K562 (cell line): ENCODE measurements around the gene SLC6A9. TPM values are rescaled to one million over a fixed set of nuclear protein-coding genes. Genes with fewer than 3 reads are reported as not detected.
A peak's percentile ranks its signal among the peaks of the same experiment; 100 is the strongest.

Experiments used
- CBX3 ChIP-seq, 2 experiments: IDR thresholded peaks; 1 replicate in 1 of 2; 2 replicates in 1 of 2; pipeline ENCODE4 v1.6.1; 2012; ENCODE audit warnings: inconsistent platforms in 2 of 2, low read length in 2 of 2, borderline replicate concordance in 1 of 2, control low read depth in 1 of 2
- CHD4 ChIP-seq: fragments of 200-600 bp; sonication (generic); IDR thresholded peaks from 3 replicates; pipeline ENCODE4 v1.6.1; 2012; ENCODE audit warnings: low read depth, mild to moderate bottlenecking, mixed read lengths, low read length, inconsistent platforms; ENCODE audit not compliant: insufficient read depth, insufficient replicate concordance, poor library complexity, severe bottlenecking
- CXXC5 ChIP-seq: fragments of 250-450 bp; sonication (Bioruptor Pico); IDR thresholded peaks from 2 replicates; pipeline ENCODE4 v1.8.0; 2022; ENCODE audit warnings: inconsistent platforms, mild to moderate bottlenecking, moderate library complexity
- HDAC6 ChIP-seq: IDR thresholded peaks from 2 replicates; pipeline ENCODE4 v1.6.1; 2012; ENCODE audit warnings: low read depth, mild to moderate bottlenecking, control low read depth, inconsistent platforms, low read length, moderate library complexity
- HIVEP1 ChIP-seq: fragments of 250-450 bp; sonication (Bioruptor Pico); IDR thresholded peaks from 2 replicates; pipeline ENCODE4 v1.4.0; 2020; ENCODE audit warnings: mild to moderate bottlenecking
- HSF4 ChIP-seq: fragments of 250-450 bp; sonication (Bioruptor Pico); IDR thresholded peaks from 2 replicates; pipeline ENCODE4 v2.1.2; 2022; ENCODE audit warnings: mild to moderate bottlenecking, moderate library complexity, borderline replicate concordance
- KDM4B ChIP-seq, 2 experiments: fragments of 450-650 bp in 1 of 2; sonication (generic) in 1 of 2; IDR thresholded peaks; 2 replicates each; pipeline ENCODE4 v1.6.1; 2016 to 2017; ENCODE audit warnings: borderline replicate concordance in 2 of 2, antibody characterized with exemption in 1 of 2, low read depth in 1 of 2, mild to moderate bottlenecking in 1 of 2
- NR2F6 ChIP-seq: fragments of 450-650 bp; formaldehyde crosslinking; IDR thresholded peaks from 2 replicates; pipeline ENCODE4 v1.4.0; 2020; ENCODE audit warnings: mild to moderate bottlenecking
- PHF20 ChIP-seq: fragments of 450-650 bp; IDR thresholded peaks from 2 replicates; pipeline ENCODE4 v1.6.1; 2018; ENCODE audit not compliant: partially characterized antibody
- POLR3A ChIP-seq: IDR thresholded peaks from 2 replicates; pipeline ENCODE4 v1.6.1; 2011; ENCODE audit warnings: borderline replicate concordance, mild to moderate bottlenecking, moderate library complexity; ENCODE audit not compliant: insufficient read length, insufficient read depth; ENCODE audit errors: extremely low read depth
- PTTG1 ChIP-seq: fragments of 450-650 bp; IDR thresholded peaks from 2 replicates; pipeline ENCODE4 v1.6.1; 2016; ENCODE audit warnings: low read depth, mild to moderate bottlenecking, missing genetic modification characterization, missing compliant biosample characterization
- SPI1 ChIP-seq: IDR thresholded peaks from 2 replicates; pipeline ENCODE4 v1.6.1; 2011; ENCODE audit warnings: low read depth, low read length, control low read depth, borderline replicate concordance
- TEAD2 ChIP-seq: fragments of 450-650 bp; IDR thresholded peaks from 2 replicates; pipeline ENCODE4 v1.6.1; 2016; ENCODE audit warnings: missing genetic modification characterization, control low read depth, missing compliant biosample characterization
- TRIM24 ChIP-seq, 2 experiments: fragments of 450-650 bp; IDR thresholded peaks; 2 replicates each; pipeline ENCODE4 v1.6.1; 2016
- ZKSCAN1 ChIP-seq: fragments of 150-350 bp; IDR thresholded peaks from 2 replicates; pipeline ENCODE4 v1.6.1; 2016; ENCODE audit warnings: low read depth, low read length
- ZNF165 ChIP-seq: fragments of 250-450 bp; sonication (Bioruptor Pico); IDR thresholded peaks from 2 replicates; pipeline ENCODE4 v1.4.0; 2020; ENCODE audit warnings: borderline replicate concordance
- ZNF766 ChIP-seq: fragments of 200-800 bp; sonication (Bioruptor generic); conservative IDR thresholded peaks from 2 replicates; pipeline ENCODE4 v1.6.1; 2016; ENCODE audit warnings: missing genetic modification characterization, missing compliant biosample characterization
- polyA plus RNA-seq, 8 experiments: library from polyadenylated mRNA; depleted of rRNA in 4 of 8; stranded (reverse) in 5 of 8; unstranded in 3 of 8; fragments of >200 nt; fragmentation: Nextera tagmentation in 2 of 8; fragmentation: Illumina TruSeq in 1 of 8; extraction: Ambion mirVana in 2 of 8; extraction: Trizol in 1 of 8; gene quantifications; 2 replicates each; pipeline versions ENCODE4 v1.2.1 to v1.2.3, GENCODE V29; 2011 to 2014; ENCODE audit warnings: inconsistent platforms in 1 of 8, missing spikeins in 1 of 8
- total RNA-seq, 7 experiments: library from RNA; depleted of rRNA in 6 of 7; stranded (reverse); fragments of >200 nt in 6 of 7; fragmentation: Illumina TruSeq in 2 of 7; extraction: Trizol in 2 of 7; gene quantifications; 2 replicates each; pipeline versions ENCODE4 v1.2.1 to v1.2.3, GENCODE V29; 2011 to 2021; ENCODE audit warnings: low replicate concordance in 1 of 7
- TF ChIP-seq, protein P1 (sequence below), 2 experiments: fragments of 450-650 bp; IDR thresholded peaks; 2 replicates each; pipeline ENCODE4 v1.6.1; 2018; ENCODE audit warnings: mild to moderate bottlenecking in 2 of 2, low read depth in 1 of 2; ENCODE audit not compliant: partially characterized antibody in 2 of 2
- TF ChIP-seq, protein P2 (sequence below): sonication (generic); formaldehyde crosslinking; IDR thresholded peaks from 2 replicates; pipeline ENCODE4 v1.8.1; 2023; ENCODE audit warnings: missing genetic modification reagents, mild to moderate bottlenecking, borderline replicate concordance

The SLC6A9 gene
- total and polyA plus RNA-seq, 9 of the 15 experiments (the other 6 are each of a cell fraction or from before 2014, with no cell fraction given), result 0.17 to 18.7 (median 2.9) TPM

DNA sequence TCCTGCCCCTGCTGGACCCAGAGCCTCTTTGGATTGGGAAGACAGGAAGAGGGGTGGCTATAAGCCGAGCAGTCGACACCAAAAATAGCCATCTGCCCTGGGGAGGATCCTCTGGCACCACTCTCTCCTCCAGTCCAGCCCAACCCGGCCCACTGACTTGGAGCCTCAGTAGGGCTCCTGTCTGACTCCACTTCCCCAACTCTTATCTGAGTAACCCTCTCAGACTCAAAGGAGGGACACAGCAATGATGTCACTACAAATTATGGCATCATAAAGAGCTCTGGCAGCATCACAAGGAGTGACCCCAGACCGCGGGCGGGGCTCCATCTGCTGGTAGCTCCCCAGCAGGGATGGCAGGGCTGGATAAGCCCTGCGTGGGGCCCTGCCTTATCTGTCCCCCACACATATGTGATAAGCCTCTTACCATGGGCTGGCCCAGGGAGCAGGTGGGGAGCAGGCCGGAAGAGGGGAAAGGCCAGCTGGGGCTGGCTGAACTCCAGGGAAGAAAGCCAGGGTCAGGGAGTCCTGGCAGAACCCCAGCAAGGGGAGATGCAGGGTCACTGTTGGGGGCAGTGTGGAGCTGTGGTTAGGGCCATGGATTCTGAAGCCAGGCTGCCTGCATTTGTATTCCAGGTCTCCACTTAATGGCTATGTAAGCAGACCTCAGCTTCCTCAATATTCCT, 4.6 kb upstream of the SLC6A9 start (continued):
- TF ChIP-seq, protein P1, sequence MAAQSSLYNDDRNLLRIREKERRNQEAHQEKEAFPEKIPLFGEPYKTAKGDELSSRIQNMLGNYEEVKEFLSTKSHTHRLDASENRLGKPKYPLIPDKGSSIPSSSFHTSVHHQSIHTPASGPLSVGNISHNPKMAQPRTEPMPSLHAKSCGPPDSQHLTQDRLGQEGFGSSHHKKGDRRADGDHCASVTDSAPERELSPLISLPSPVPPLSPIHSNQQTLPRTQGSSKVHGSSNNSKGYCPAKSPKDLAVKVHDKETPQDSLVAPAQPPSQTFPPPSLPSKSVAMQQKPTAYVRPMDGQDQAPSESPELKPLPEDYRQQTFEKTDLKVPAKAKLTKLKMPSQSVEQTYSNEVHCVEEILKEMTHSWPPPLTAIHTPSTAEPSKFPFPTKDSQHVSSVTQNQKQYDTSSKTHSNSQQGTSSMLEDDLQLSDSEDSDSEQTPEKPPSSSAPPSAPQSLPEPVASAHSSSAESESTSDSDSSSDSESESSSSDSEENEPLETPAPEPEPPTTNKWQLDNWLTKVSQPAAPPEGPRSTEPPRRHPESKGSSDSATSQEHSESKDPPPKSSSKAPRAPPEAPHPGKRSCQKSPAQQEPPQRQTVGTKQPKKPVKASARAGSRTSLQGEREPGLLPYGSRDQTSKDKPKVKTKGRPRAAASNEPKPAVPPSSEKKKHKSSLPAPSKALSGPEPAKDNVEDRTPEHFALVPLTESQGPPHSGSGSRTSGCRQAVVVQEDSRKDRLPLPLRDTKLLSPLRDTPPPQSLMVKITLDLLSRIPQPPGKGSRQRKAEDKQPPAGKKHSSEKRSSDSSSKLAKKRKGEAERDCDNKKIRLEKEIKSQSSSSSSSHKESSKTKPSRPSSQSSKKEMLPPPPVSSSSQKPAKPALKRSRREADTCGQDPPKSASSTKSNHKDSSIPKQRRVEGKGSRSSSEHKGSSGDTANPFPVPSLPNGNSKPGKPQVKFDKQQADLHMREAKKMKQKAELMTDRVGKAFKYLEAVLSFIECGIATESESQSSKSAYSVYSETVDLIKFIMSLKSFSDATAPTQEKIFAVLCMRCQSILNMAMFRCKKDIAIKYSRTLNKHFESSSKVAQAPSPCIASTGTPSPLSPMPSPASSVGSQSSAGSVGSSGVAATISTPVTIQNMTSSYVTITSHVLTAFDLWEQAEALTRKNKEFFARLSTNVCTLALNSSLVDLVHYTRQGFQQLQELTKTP (IDR thresholded peaks at IDR 0.05; ENCODE audit: low read depth in 1 of 2, partially characterized antibody in 2 of 2), result peak in 1 of 2 experiments; percentile 98
- TF ChIP-seq CHD4, result no peak
- TF ChIP-seq KDM4B (IDR thresholded peaks at IDR 0.05; ENCODE audit: borderline replicate concordance in 2 of 2, low read depth in 1 of 2), result peak in 1 of 2 experiments; percentile 89; a peak in 1 of 4 replicates
- TF ChIP-seq TEAD2 (tag), result peak; percentile 82
- TF ChIP-seq HDAC6, result no peak
- TF ChIP-seq HIVEP1 (CRISPR knock-in tag), result peak; percentile 97
- peak; percentile 71; the same call in 1 of the 2 replicates for TF ChIP-seq ZNF165 (CRISPR knock-in tag)
- TF ChIP-seq CBX3 (IDR thresholded peaks at IDR 0.05; ENCODE audit: borderline replicate concordance in 1 of 2, low read length in 2 of 2), result peak in 1 of 2 experiments; percentile 88; a peak in 2 of 3 replicates
- TF ChIP-seq CXXC5 (CRISPR knock-in tag), result peak; percentile 100
- TF ChIP-seq ZNF766 (CRISPR knock-in tag), result peak; percentile 100
- TF ChIP-seq, protein P2, sequence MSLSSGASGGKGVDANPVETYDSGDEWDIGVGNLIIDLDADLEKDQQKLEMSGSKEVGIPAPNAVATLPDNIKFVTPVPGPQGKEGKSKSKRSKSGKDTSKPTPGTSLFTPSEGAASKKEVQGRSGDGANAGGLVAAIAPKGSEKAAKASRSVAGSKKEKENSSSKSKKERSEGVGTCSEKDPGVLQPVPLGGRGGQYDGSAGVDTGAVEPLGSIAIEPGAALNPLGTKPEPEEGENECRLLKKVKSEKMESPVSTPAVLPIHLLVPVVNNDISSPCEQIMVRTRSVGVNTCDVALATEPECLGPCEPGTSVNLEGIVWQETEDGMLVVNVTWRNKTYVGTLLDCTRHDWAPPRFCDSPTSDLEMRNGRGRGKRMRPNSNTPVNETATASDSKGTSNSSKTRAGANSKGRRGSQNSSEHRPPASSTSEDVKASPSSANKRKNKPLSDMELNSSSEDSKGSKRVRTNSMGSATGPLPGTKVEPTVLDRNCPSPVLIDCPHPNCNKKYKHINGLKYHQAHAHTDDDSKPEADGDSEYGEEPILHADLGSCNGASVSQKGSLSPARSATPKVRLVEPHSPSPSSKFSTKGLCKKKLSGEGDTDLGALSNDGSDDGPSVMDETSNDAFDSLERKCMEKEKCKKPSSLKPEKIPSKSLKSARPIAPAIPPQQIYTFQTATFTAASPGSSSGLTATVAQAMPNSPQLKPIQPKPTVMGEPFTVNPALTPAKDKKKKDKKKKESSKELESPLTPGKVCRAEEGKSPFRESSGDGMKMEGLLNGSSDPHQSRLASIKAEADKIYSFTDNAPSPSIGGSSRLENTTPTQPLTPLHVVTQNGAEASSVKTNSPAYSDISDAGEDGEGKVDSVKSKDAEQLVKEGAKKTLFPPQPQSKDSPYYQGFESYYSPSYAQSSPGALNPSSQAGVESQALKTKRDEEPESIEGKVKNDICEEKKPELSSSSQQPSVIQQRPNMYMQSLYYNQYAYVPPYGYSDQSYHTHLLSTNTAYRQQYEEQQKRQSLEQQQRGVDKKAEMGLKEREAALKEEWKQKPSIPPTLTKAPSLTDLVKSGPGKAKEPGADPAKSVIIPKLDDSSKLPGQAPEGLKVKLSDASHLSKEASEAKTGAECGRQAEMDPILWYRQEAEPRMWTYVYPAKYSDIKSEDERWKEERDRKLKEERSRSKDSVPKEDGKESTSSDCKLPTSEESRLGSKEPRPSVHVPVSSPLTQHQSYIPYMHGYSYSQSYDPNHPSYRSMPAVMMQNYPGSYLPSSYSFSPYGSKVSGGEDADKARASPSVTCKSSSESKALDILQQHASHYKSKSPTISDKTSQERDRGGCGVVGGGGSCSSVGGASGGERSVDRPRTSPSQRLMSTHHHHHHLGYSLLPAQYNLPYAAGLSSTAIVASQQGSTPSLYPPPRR, result peak; percentile 100
- TF ChIP-seq PTTG1 (tag), result no peak
- peak; percentile 100 for TF ChIP-seq TRIM24 (IDR thresholded peaks at IDR 0.05)
- TF ChIP-seq POLR3A, result no peak
- TF ChIP-seq ZKSCAN1, result peak; percentile 93
- TF ChIP-seq PHF20, result no peak
- peak; percentile 45 for TF ChIP-seq SPI1
- 0 out of 2 replicates have a peak, but pooled peaks have one; percentile 34 for TF ChIP-seq NR2F6 (CRISPR knock-in tag)
- peak; percentile 77; the same call in 1 of the 2 replicates for TF ChIP-seq HSF4 (CRISPR knock-in tag)
